ENCODE results near the gene DYRK1A. TPM values are rescaled to one million over a fixed set of nuclear protein-coding genes. Genes with fewer than 3 reads are reported as not detected.
"Not testable (repeated sequence)": the region's sequence is repeated elsewhere in the genome, so short reads cannot be mapped to it uniquely, and the experiment has no call there.

DYRK1A gene
- total RNA-seq, 2 donors from 2014 or later, result 53.0 to 68.3 TPM

GRCh38 chr21:37502947-37503346 is 136.4 kb downstream of the DYRK1A start:
- intact Hi-C loops (cut with DNase I), result no loop called here
- DNase-seq (no peak), ATAC-seq (no peak)

- intact Hi-C loops (cut with DNase I), result no loop called here
- DNase-seq, result no peak
- no peak for ATAC-seq
Measured at GRCh38 chr21:37503848-37504467, 137.4 kb downstream of the DYRK1A start.

DNA sequence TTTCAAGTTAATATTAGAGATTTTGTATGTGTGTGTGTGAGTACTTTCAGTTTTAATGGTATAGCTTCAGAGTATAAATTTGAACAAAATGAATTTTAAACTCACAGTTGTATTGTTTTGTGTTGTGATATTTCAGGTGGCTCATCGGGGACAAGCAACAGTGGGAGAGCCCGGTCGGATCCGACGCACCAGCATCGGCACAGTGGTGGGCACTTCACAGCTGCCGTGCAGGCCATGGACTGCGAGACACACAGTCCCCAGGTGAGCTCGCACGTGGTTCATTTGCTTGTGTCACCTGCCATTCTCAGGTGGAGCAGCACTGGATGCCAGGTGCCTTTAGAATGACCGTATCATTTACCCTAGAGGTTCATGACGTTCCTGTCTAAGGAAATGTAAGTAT is 139.4 kb downstream of the DYRK1A start:
- ATAC-seq, result no peak
- intact Hi-C loops (cut with DNase I), result no loop called here
- DNase-seq, result no peak

DNA sequence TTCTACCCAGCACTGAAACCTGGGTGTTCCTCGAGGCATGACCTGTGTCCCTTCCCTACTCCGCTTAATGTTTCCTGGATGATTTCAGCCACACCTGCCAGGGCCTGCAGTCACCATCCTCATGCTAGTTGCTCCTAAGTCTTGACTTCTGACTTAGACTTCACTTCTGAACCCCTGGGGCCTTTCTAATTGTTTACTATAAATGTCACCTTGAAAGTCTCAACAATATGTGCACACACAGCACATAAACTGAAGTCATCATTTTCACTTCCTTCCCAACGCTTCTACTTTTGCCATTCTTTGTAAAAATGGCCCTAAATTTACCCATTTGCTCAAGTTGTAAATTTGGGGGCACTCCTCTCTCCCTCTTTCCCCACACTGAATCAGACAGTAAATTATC is 141.1 kb downstream of the DYRK1A start:
- no peak for ATAC-seq
- intact Hi-C loops (cut with DNase I), result no loop called here
- no peak for DNase-seq

GRCh38 chr21:37508341-37508740 is 141.8 kb downstream of the DYRK1A start:
- intact Hi-C loops (cut with DNase I), result no loop called here

GRCh38 chr21:37509802-37510393 is 143.3 kb downstream of the DYRK1A start:
- DNase-seq, result no peak
- intact Hi-C loops (cut with DNase I), result no loop called here
- peak in 1 of 2 donors; percentile 53 for ATAC-seq

More at GRCh38 chr21:37508341-37508740, 141.8 kb downstream of the DYRK1A start:
- DNase-seq (no peak), ATAC-seq (no peak)

- no peak for DNase-seq
- no peak for ATAC-seq
- intact Hi-C loops (cut with DNase I), result no loop called here
Measured at GRCh38 chr21:37511848-37512247, 145.3 kb downstream of the DYRK1A start.

DNA sequence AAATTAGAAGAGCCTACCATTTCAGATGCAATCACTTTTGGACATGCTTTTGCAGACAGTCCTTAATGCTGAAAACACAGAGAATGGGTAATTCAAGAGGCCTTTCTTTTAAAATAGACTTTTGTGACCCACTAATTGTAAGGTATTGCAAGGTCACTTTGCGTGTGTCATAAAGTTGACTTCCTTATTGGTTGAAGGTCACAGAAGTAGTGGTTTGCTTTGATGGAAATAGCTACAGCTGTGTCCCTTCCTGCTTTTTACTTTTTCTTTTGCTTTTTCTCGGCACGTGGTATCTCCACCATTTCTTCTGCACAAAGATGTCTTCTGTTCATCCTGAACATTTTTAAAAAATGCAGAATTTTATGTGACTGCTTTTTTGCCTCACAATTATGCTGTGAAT is 146.8 kb downstream of the DYRK1A start:
- no peak for DNase-seq
- intact Hi-C loops (cut with DNase I), result no loop called here
- no peak for ATAC-seq

DNA sequence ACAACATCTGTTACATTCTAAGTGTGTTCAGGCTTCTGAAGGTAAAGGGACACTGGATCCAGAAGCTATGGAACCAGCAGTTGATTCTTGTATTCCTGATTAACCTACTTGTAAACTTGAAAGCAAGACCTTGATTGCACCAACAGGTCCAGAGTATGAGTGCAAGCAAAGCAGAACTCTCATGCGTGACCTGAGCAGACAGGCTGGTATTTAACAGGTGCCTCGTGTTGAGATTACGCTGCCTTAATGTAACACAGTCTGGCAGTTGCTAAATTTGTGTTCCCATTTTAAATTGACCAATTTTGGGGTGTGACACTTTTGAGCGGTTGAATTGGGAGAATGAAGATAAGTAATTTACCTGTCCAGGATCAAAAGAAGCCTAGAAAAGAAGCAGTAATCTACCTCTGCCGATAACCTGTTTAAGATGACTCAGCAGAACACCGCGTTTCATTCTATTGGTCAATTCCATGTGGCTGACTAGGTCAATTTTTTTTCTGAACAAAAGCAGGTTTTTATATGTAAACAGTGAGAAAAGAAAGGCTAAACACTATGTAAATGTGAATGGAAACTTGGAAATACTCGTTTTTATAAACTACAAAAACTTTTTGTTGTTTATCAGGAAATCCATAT is 147.6 kb downstream of the DYRK1A start:
- ATAC-seq, result no peak
- no peak for DNase-seq
- intact Hi-C loops (cut with DNase I), result no loop called here

DNA sequence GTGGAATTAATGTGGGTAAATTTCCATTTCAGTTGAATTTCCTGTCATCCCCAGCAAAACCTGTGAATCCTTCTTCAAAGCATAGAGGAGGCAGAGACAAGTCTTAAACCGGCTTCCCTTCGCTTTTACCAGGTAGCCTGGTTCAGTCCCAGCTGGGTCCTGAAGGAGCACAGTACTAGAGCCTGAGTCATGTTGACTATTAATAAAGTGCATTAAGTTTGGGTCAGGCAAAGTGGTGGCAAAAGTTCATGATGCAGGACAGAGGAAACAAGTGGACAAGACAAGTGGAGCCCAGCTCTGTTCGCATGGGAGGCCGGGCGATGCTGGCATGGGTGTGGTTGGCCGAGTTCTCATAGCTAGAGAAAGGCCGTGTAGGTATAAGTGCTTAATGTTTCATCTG is 150.4 kb downstream of the DYRK1A start:
- no peak for DNase-seq
- intact Hi-C loops (cut with DNase I), result no loop called here
- ATAC-seq, result peak in 1 of 2 donors; percentile 47

- DNase-seq, result no peak
- intact Hi-C loops (cut with DNase I), result no loop called here
- no peak for ATAC-seq
Measured at GRCh38 chr21:37520801-37521200, 154.2 kb downstream of the DYRK1A start.

- intact Hi-C loops (cut with DNase I), result no loop called here
- DNase-seq (no peak), ATAC-seq (no peak)
Measured at GRCh38 chr21:37521658-37522057, 155.1 kb downstream of the DYRK1A start.

GRCh38 chr21:37522641-37523295 is 156.2 kb downstream of the DYRK1A start:
- DNase-seq (no peak), ATAC-seq (no peak)
- intact Hi-C loops (cut with DNase I), result no loop called here

DNA sequence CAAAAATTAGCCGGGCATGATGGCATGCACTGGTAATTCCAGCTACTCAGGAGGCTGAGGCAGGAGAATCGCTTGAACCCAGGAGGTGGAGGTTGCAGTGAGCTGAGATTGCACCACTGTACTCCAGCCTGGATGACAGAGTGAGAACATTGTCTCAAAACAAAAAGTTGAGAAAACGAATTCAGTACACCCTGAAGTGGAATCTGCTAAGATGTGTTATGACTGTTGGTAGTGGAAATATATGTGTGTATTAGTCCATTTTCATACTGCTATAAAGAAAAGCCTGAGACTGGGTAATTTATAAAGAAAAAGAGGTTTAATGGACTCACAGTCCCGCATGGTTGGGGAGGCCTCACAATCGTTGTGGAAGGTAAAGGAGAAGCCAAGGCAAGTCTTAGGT is 158.4 kb downstream of the DYRK1A start:
- DNase-seq; intact Hi-C loops (cut with DNase I); ATAC-seq: not testable (repeated sequence)

GRCh38 chr21:37525810-37526209 is 159.2 kb downstream of the DYRK1A start:
- intact Hi-C loops (cut with DNase I), result no loop called here
- no peak for ATAC-seq
- no peak for DNase-seq

DNA sequence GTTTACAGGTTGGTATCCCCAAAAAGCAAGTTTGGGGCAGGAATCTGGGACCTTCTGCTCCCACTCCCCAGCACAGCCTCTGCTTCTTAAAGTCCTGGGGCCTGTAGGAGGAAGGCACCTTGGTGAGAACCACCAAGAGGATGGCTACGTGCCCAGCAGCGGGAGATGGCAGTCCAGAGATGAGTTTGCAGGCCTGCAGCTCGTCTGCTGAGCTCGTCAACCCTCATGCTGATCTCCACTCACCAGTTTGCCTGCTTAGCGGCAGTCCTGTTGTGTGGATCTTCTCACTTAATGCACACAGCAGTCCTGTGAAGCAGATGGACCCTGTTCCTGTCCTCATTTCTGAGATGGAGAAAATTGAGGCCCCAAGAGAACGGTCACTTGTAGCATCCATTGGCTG is 160.5 kb downstream of the DYRK1A start:
- intact Hi-C loops (cut with DNase I), result no loop called here
- no peak for DNase-seq
- no peak for ATAC-seq

DNA sequence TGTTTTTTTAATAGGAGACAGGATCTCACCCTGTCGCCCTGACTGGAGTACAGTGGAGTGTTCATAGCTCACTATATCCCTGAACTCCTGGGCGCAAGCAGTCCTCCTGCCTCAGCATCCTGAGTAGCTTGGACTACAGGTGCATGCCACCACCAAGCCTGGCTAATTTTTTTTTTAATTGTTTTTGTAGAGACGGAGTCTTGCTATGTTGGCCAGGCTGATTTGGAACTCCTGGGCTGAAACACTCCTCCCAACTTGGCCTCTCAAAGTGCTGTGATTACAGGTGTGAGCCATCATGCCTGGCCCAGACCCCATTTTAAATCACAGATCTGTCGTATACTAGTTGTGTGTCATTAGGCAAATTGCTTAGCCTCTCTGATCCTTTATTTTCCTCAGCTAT is 161.1 kb downstream of the DYRK1A start:
- intact Hi-C loops (cut with DNase I), result no loop called here
- DNase-seq, result no peak
- no peak for ATAC-seq

GRCh38 chr21:37528150-37528937 is 161.8 kb downstream of the DYRK1A start:
- DNase-seq, result no peak
- intact Hi-C loops (cut with DNase I), result no loop called here
- no peak for ATAC-seq

DNA sequence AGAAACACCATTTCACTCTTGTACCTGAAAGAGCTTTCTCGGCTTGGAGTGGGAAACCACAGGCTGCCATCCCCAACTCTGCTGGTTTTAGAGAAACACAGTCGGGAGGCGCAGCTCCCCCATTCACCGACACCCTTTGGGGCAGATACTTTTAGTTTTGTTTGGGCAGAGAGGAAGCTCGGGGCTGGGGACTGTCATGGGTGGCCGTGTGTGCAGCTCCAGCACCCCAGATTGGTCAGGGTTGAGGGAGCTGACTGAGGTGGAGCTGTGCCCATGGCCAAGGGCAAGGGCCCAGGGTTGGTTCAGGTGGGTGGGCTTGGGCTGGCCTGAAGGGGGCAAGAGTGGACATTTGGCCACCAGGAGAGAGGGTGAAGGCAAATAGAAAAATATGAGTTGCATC is 163.1 kb downstream of the DYRK1A start:
- ATAC-seq, result no peak
- intact Hi-C loops (cut with DNase I), result no loop called here
- no peak for DNase-seq

- peak; percentile 26 to 33 for ATAC-seq
- DNase-seq, result no peak
- intact Hi-C loops (cut with DNase I), result no loop called here
Measured at GRCh38 chr21:37530901-37531351, 164.4 kb downstream of the DYRK1A start.
